T-cell (primary cell): ENCODE measurements around the gene DIS3L. TPM values are rescaled to one million over a fixed set of nuclear protein-coding genes. Genes with fewer than 3 reads are reported as not detected.
A peak's percentile ranks its signal among the peaks of the same experiment; 100 is the strongest.
"Not testable (repeated sequence)": the region's sequence is repeated elsewhere in the genome, so short reads cannot be mapped to it uniquely, and the experiment has no call there.

Source experiments
- ATAC-seq, 4 experiments: fragments of 200-7000 bp in 3 of 4; fragments of 150-1000 bp in 1 of 4; cut with Tn5 transposase; replicated peaks in 1 of 4; 1 replicate in 3 of 4; 2 replicates in 1 of 4; pipeline ENCODE4 v1.10.0; 2021; ENCODE audit warnings: moderate library complexity in 3 of 4, mild to moderate bottlenecking in 2 of 4, moderate number of reproducible peaks in 1 of 4
- CTCF ChIA-PET, 2 donors: fragments of 300-600 bp; sonication (Branson Sonifier 250); formaldehyde crosslinking; loops; one replicate each; lab custom pipeline; 2022; ENCODE audit warnings: antibody characterized with exemption in 2 of 2; lab: Charles Lee
- POLR2A ChIA-PET, 2 donors: fragments of 300-600 bp; sonication (Branson Sonifier 250); formaldehyde crosslinking; loops; one replicate each; lab custom pipeline; 2022; ENCODE audit warnings: antibody characterized with exemption in 2 of 2; lab: Charles Lee
- DNase-seq, 35 experiments: peaks; one replicate each; pipeline versions ENCODE4 v3.0.0 to v3.0.0-alpha.2; 2013 to 2023
- H3K27ac ChIP-seq: one replicate; pipeline ENCODE4 v1.5.1; 2013; ENCODE audit warnings: low read length
- H3K27me3 ChIP-seq, 2 experiments: replicated peaks in 1 of 2; 1 replicate in 1 of 2; 2 replicates in 1 of 2; pipeline versions ENCODE4 v1.6.1 to v1.7.0; 2013; ENCODE audit warnings: low read length in 1 of 2, mixed read lengths in 1 of 2; ENCODE audit not compliant: control insufficient read depth in 2 of 2, insufficient read depth in 2 of 2; ENCODE audit errors: extremely low read depth in 1 of 2
- H3K36me3 ChIP-seq, 2 donors: 1 replicate in 1 of 2; 2 replicates in 1 of 2; pipeline versions ENCODE4 v1.6.1 to v1.7.0; 2013; ENCODE audit warnings: low read length in 1 of 2; ENCODE audit not compliant: control insufficient read depth in 2 of 2, insufficient read depth in 1 of 2; ENCODE audit errors: extremely low read depth in 1 of 2
- H3K4me1 ChIP-seq, 2 experiments: 1 replicate in 1 of 2; 2 replicates in 1 of 2; pipeline versions ENCODE4 v1.6.1 to v1.7.0; 2013; ENCODE audit warnings: low read length in 2 of 2, mixed read lengths in 1 of 2; ENCODE audit not compliant: insufficient read depth in 2 of 2, control insufficient read depth in 1 of 2; ENCODE audit errors: extremely low read depth in 1 of 2
- H3K4me3 ChIP-seq, 2 donors: 1 replicate in 1 of 2; 2 replicates in 1 of 2; pipeline versions ENCODE4 v1.5.1 to v1.7.0; 2013; ENCODE audit warnings: mild to moderate bottlenecking in 2 of 2, low read length in 1 of 2, moderate library complexity in 1 of 2; ENCODE audit not compliant: control insufficient read depth in 1 of 2; ENCODE audit errors: extremely low read depth in 1 of 2
- H3K9me3 ChIP-seq: 2 replicates; pipeline ENCODE4 v1.7.0; 2013
- H3K27ac Mint-ChIP-seq, 2 donors: one replicate each; pipeline ENCODE4 v1.8.0; 2020 to 2021; ENCODE audit warnings: mild to moderate bottlenecking in 2 of 2, mixed read lengths in 2 of 2
- H3K27me3 Mint-ChIP-seq, 2 donors: one replicate each; pipeline ENCODE4 v1.8.0; 2021 to 2022; ENCODE audit warnings: mixed read lengths in 2 of 2
- H3K36me3 Mint-ChIP-seq: one replicate; pipeline ENCODE4 v1.8.0; 2021; ENCODE audit warnings: mixed read lengths
- H3K4me1 Mint-ChIP-seq, 3 donors: one replicate each; pipeline ENCODE4 v1.8.0; 2020 to 2022; ENCODE audit warnings: mixed read lengths in 3 of 3, mild to moderate bottlenecking in 1 of 3
- H3K4me3 Mint-ChIP-seq, 3 donors: one replicate each; pipeline ENCODE4 v1.8.0; 2020 to 2022; ENCODE audit warnings: mild to moderate bottlenecking in 3 of 3, mixed read lengths in 3 of 3, moderate library complexity in 3 of 3
- H3K9me3 Mint-ChIP-seq, 3 donors: one replicate each; pipeline ENCODE4 v1.8.0; 2020 to 2022; ENCODE audit warnings: mixed read lengths in 3 of 3
- WGBS: methylation state at CpG from one replicate; pipeline ENCODE4 v1.1.5; 2013; ENCODE audit warnings: missing lambda C conversion rate; ENCODE audit not compliant: insufficient coverage; 5-methylcytosine and 5-hydroxymethylcytosine counted together
- total RNA-seq, 35 experiments: library from RNA in 6 of 35; stranded (reverse) in 6 of 35; fragments of 120-200 nt in 1 of 35; gene quantifications; one replicate each; pipeline versions ENCODE4 v1.2.1 to v1.2.4 and lab custom pipeline; 2013 to 2026

The DIS3L gene
- total RNA-seq, 5 donors from 2014 or later (not counting 1 experiment from before 2014, with no cell fraction given) = 29.9 to 36.9 (median 30.2) TPM

DNA sequence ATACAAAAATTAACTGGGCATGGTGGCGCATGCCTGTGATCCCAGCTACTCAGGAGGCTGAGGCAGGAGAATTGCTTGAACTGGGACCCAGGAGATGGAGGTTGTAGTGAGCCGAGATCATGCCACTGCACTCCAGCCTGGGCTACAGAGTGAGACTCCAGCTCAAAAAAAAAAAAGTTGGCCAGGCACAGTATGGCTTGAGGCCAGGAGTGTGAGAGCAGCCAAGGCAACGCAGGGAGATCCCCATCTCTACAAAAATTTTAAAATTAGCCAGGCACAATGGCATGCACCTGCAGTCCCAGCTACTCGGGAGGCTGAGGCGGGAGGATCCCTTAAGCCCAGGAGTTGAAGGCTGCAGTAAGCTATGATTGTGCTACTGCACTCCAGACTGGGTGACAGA is 55.2 kb downstream of the DIS3L start:
- H3K4me3 ChIP-seq, H3K27me3 ChIP-seq, H3K9me3 ChIP-seq, H3K27ac Mint-ChIP-seq, H3K27ac ChIP-seq, H3K9me3 Mint-ChIP-seq, H3K27me3 Mint-ChIP-seq, H3K4me3 Mint-ChIP-seq, H3K4me1 Mint-ChIP-seq, H3K4me1 ChIP-seq, ATAC-seq, DNase-seq: not testable (repeated sequence)
- 50% methylated on average over 2 of the region's 5 CpGs for WGBS
- peaks cover 4 to 12% of the 10 kb centered on the region in 2 donors for H3K36me3 ChIP-seq
- CTCF ChIA-PET = interaction anchor here in 1 of 2 donors (0.6 kb wide), 1 partner anchor 21 kb away, joined by 4 read pairs; no protein-coding TSS in a partner anchor
- POLR2A ChIA-PET = interaction anchor here in 1 of 2 donors (0.7 kb wide), 1 partner anchor 343 kb away, joined by 4 read pairs; no protein-coding TSS in a partner anchor
- peaks cover 18% of the 10 kb centered on the region for H3K36me3 Mint-ChIP-seq

DNA sequence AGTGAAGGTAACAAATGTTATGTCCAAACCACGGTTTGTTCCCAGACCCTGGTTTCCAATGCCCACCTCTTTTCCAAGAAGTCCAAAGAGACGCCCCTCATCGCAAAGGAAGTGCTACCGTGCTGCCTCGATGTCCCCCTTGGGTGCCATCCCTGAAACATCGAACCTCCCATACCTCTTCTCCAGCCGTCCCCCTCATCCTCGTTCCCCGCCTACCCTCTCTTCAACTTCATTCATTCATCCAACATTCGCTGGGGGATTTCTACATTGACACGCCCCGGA is 62.6 kb downstream of the DIS3L start:
- H3K9me3 Mint-ChIP-seq = no peaks in the 10 kb centered on the region
- no peaks in the 10 kb centered on the region for H3K36me3 ChIP-seq
- H3K27ac Mint-ChIP-seq = peak overlapping the region; percentile 92 to 94
- no peaks in the 10 kb centered on the region for H3K27me3 ChIP-seq
- WGBS = 0% methylated on average over 12 of the region's 12 CpGs
- peak in 2 of 4 experiments; percentile 3 to 11 for ATAC-seq
- CTCF ChIA-PET = interaction anchor here in 1 of 2 donors (1.9 to 2.6 kb wide), 2 partner anchors 30 to 142 kb away, joined by 7 to 16 read pairs; partner anchors contain the start of gene SNAPC5
- peaks cover 6% of the 10 kb centered on the region for H3K36me3 Mint-ChIP-seq
- peaks cover 4 to 15% of the 10 kb centered on the region in 2 experiments for H3K4me1 ChIP-seq
- peak overlapping the region; percentile 57 for H3K27ac ChIP-seq
- peak overlapping the region; percentile 84 to 91 for H3K4me3 ChIP-seq
- no peak for DNase-seq
- POLR2A ChIA-PET = no interaction called here
- peak overlapping the region; percentile 94 to 97 (median 95) for H3K4me3 Mint-ChIP-seq
- no peaks in the 10 kb centered on the region for H3K27me3 Mint-ChIP-seq
- peaks cover 16 to 27% (median 22%) of the 10 kb centered on the region in 3 donors for H3K4me1 Mint-ChIP-seq
- H3K9me3 ChIP-seq = no peaks in the 10 kb centered on the region

DNA sequence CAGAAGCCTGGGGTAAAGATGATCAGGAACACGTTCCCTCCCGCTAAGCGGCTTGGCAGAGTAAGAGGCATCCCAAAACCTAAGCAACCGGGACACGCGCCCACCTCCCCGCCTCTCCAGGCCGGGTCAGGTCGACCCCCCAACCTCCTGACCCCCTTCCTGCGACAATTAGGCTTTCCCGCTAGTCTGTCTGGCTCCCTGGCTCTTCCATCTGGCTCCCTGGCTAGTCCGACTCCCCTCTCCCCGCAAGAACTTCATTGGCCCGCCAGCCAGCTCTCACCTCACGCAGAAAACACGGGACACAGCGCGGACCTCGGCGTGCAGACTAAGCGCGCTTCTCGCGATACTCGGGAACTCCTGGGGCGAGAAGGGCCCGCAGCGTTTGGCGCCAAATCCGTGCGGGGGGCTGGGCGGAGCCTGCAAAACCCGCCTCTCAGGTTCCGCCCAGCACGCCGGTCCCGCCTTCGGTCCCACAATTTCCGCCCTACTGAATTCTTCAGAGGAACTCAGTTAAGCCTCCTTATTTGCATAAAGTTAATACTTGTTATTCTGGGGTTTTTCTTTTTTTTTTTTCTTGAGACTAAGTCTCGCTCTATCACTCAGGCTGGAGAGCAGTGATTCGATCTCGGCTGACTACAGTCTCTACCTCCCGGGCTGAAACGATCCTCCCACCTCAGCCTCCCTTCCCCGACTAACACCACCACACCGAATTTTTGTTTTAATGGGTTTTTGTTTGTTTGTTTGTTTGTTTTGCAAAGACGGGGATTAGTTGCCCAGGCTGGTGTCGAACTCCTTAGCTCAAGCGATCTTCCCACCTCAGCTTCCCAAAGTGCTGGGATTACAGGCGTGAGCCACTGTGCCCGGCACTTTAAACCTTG is 63.2 kb downstream of the DIS3L start, which contains the start of gene TIPIN:
Gene TIPIN (minus strand): TSS at position 327 of the 878 bp plus-strand sequence. CDS start 3,738 bp downstream, outside the sequence.
- no peaks in the 10 kb centered on the region for H3K36me3 ChIP-seq
- Mint-ChIP-seq H3K4me1 (peaks cover 16 to 27% (median 22%) of the 10 kb centered on the region in 3 donors), H3K36me3 (peaks cover 6% of the 10 kb centered on the region), H3K9me3 (no peaks in the 10 kb centered on the region), H3K27ac (peak within 1 kb of the TSS; percentile 92 to 94), H3K27me3 (no peaks in the 10 kb centered on the region), H3K4me3 (peak within 1 kb of the TSS; percentile 94 to 97 (median 95))
- ATAC-seq (peak; percentile 97 to 99 (median 99)), DNase-seq (peak; percentile 89 to 98 (median 95))
- ChIA-PET CTCF (interaction anchor here in 1 of 2 donors (0.7 to 2.6 kb wide), 4 partner anchors 13 to 996 kb away, joined by 4 to 16 read pairs (median 6); partner anchors contain the start of gene SNAPC5), POLR2A (interaction anchor here in 1 of 2 donors (0.7 kb wide), 1 partner anchor 1077 kb away, joined by 3 read pairs; no protein-coding TSS in a partner anchor)
- peak within 1 kb of the TSS; percentile 84 to 91 for H3K4me3 ChIP-seq
- H3K4me1 ChIP-seq = peaks cover 4 to 15% of the 10 kb centered on the region in 2 experiments
- 4% methylated on average over 35 of the region's 51 CpGs for WGBS
- peak within 1 kb of the TSS; percentile 57 for H3K27ac ChIP-seq
- H3K9me3 ChIP-seq = no peaks in the 10 kb centered on the region
- H3K27me3 ChIP-seq = no peaks in the 10 kb centered on the region

DNA sequence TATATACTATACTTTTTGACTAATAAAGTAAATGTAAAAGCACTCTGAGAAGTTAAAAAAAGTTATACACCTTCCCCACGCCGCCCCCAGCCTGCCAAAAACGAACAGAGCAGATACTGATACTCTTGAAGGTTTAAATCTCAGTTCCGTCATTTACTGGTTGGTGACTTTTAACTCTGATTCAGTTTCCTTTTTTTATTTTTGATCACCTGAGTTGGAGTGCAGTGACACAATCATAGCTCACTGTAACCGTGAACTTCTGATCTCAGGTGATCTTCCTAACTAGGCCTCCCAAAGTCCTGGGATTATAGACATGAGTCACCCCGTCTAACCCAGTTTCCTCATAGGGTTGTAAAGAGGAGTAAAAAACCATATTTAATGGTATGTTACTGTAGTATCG is 66.4 kb downstream of the DIS3L start:
- ChIA-PET POLR2A (no interaction called here), CTCF (interaction anchor here in 1 of 2 donors (0.5 kb wide), 1 partner anchor 24 kb away, joined by 3 read pairs; no protein-coding TSS in a partner anchor)
- Histone ChIP-seq H3K4me1 (peaks cover 4 to 15% of the 10 kb centered on the region in 2 experiments), H3K27ac (no peak overlapping the region), H3K9me3 (no peaks in the 10 kb centered on the region), H3K27me3 (no peaks in the 10 kb centered on the region), H3K36me3 (no peaks in the 10 kb centered on the region), H3K4me3 (no peak overlapping the region)
- Mint-ChIP-seq H3K9me3 (no peaks in the 10 kb centered on the region), H3K4me1 (peaks cover 14 to 19% (median 14%) of the 10 kb centered on the region in 3 donors), H3K27me3 (no peaks in the 10 kb centered on the region), H3K4me3 (no peak overlapping the region), H3K36me3 (no peaks in the 10 kb centered on the region), H3K27ac (no peak overlapping the region)
- DNase-seq = no peak
- no peak for ATAC-seq
- 78% methylated on average over 3 of the region's 7 CpGs for WGBS

DNA sequence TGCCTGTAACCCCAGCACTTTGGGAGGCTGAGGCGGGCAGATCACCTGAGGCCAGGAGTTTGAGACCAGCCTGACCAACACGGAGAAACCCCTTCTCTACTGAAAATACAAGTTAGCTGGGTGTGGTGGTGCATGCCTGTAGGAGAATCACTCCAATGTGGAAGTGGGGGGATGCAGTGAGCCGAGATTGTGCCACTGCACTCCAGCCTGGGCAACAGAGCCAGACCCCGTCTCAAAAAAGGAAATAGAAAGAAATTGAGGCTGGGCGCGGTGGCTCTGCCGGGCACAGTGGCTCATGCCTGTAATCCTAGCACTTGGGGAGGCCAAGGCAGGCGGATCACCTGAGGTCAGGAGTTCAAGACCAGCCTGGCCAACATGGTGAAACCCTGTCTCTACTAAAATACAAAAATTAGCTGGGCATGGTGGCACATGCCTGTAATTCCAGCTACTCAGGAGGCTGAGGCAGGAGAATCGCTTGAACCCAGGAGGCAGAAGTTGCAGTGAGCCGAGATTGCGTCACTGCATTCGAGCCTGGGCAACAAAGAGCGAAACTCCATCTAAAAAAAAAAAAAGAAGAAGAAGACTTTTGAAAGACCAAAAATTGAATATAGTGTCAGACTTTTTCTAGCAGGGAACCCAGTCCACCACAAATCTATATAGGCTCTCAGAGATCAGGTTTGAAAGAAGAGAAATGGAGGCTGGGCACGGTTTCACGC is 68.5 kb downstream of the DIS3L start:
- ATAC-seq, H3K27ac ChIP-seq, H3K9me3 ChIP-seq, H3K4me3 Mint-ChIP-seq, DNase-seq, H3K9me3 Mint-ChIP-seq, CTCF ChIA-PET, H3K36me3 Mint-ChIP-seq, POLR2A ChIA-PET, H3K27ac Mint-ChIP-seq, H3K4me3 ChIP-seq, H3K4me1 ChIP-seq, H3K27me3 Mint-ChIP-seq, H3K27me3 ChIP-seq, H3K36me3 ChIP-seq, H3K4me1 Mint-ChIP-seq: not testable (repeated sequence)
- 100% methylated on average over 3 of the region's 15 CpGs for WGBS

DNA sequence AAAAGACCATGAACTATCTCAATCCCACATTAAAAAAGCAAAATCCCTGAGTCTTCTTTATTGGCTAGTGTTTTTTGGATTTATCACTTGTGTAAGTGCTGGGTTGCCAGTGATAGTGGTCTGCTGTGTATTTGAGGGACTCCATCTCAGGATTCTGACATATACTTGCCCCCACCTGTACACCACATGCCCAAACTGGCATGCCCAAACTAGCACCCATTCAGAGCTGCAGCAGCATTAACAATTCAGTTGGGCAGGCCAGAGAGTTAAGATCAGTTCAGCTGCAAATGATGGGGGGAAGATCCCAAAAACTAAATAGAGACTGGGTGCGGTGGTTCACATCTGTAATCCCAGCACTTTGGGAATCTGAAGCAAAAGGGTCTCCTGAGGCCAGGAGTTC is 69.4 kb downstream of the DIS3L start:
- Mint-ChIP-seq H3K36me3 (no peaks in the 10 kb centered on the region), H3K9me3 (no peaks in the 10 kb centered on the region), H3K27me3 (no peaks in the 10 kb centered on the region), H3K4me3 (no peak overlapping the region), H3K4me1 (no peaks in the 10 kb centered on the region), H3K27ac (no peak overlapping the region)
- CTCF ChIA-PET = no interaction called here
- ATAC-seq = no peak
- Histone ChIP-seq H3K27me3 (no peaks in the 10 kb centered on the region), H3K27ac (no peak overlapping the region), H3K36me3 (no peaks in the 10 kb centered on the region), H3K4me3 (no peak overlapping the region), H3K4me1 (no peaks in the 10 kb centered on the region), H3K9me3 (no peaks in the 10 kb centered on the region)
- WGBS = 92% methylated on average over 1 of the region's 1 CpG
- no peak for DNase-seq
- POLR2A ChIA-PET = no interaction called here
